Neural cell (in vitro differentiated cells): ENCODE data around the gene LYPD4.

Experiments
- CTCF ChIP-seq: fragments of 450-650 bp; IDR thresholded peaks from 2 replicates; pipeline ENCODE4 v1.5.1; 2014; ENCODE audit warnings: antibody characterized with exemption, mild to moderate bottlenecking, moderate library complexity; ENCODE audit not compliant: poor library complexity, severe bottlenecking
- EP300 ChIP-seq: fragments of 450-650 bp; conservative IDR thresholded peaks from 2 replicates; pipeline ENCODE4 v1.6.1; 2014; ENCODE audit warnings: antibody characterized with exemption, mild to moderate bottlenecking, moderate library complexity; ENCODE audit not compliant: poor library complexity, severe bottlenecking
- EZH2 ChIP-seq: fragments of 200-600, 300-800 bp; shearing (Covaris generic), sonication (generic); IDR thresholded peaks from 2 replicates; pipeline ENCODE4 v1.6.1; 2014; ENCODE audit warnings: antibody characterized with exemption, low read length, borderline replicate concordance, mild to moderate bottlenecking; ENCODE audit not compliant: insufficient read depth, poor library complexity, severe bottlenecking
- MXI1 ChIP-seq: fragments of 450-650 bp; conservative IDR thresholded peaks from 2 replicates; pipeline ENCODE4 v1.6.1; 2014; ENCODE audit warnings: antibody characterized with exemption, mild to moderate bottlenecking; ENCODE audit not compliant: poor library complexity, severe bottlenecking
- POLR2AphosphoS5 ChIP-seq: IDR thresholded peaks from 2 replicates; pipeline ENCODE4 v1.6.1; 2012
- RAD21 ChIP-seq: fragments of 450-650 bp; conservative IDR thresholded peaks from 2 replicates; pipeline ENCODE4 v1.6.1; 2014; ENCODE audit warnings: antibody characterized with exemption, mild to moderate bottlenecking, moderate library complexity
- REST ChIP-seq: IDR thresholded peaks from 2 replicates; pipeline ENCODE4 v1.6.1; 2012; ENCODE audit warnings: borderline replicate concordance
- SMC3 ChIP-seq: fragments of 450-650 bp; conservative IDR thresholded peaks from 2 replicates; pipeline ENCODE4 v1.6.1; 2014; ENCODE audit warnings: antibody characterized with exemption, mild to moderate bottlenecking, moderate library complexity; ENCODE audit not compliant: poor library complexity

GRCh38 chr19:41880329-41880708 is 35.8 kb upstream of the LYPD4 start:
- TF ChIP-seq POLR2AphosphoS5: no peak
- TF ChIP-seq CTCF: no peak
- TF ChIP-seq EZH2: no peak
- no peak for TF ChIP-seq MXI1
- TF ChIP-seq SMC3: no peak
- no peak for TF ChIP-seq EP300
- no peak for TF ChIP-seq REST
- no peak for TF ChIP-seq RAD21
